ENCODE data around the gene ABRAXAS1.

DNA sequence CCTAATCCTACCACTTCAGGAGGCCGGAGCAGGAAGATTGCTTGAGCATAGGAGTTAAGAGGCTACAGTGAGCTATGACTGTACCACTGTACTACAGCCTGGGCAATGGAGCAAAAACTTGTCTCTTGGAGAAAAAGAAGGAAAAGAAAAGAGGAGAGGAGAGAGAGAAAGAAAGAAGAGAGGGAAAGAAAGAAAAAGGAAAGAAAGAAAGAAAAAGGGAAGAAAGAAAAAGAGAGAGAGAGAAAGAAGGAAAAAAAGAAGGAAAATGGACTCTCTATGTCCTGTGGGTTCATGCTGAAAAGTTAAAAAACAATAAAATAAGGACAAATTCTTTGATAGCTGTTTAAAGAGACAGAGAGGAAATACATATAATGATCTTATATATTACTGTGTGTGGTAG is 13.3 kb upstream of the ABRAXAS1 start:
- TF ChIP-seq TEAD4 (IDR thresholded peaks at IDR 0.05; ENCODE audit: borderline replicate concordance, insufficient read depth), result no peak
- TF ChIP-seq, protein P1, sequence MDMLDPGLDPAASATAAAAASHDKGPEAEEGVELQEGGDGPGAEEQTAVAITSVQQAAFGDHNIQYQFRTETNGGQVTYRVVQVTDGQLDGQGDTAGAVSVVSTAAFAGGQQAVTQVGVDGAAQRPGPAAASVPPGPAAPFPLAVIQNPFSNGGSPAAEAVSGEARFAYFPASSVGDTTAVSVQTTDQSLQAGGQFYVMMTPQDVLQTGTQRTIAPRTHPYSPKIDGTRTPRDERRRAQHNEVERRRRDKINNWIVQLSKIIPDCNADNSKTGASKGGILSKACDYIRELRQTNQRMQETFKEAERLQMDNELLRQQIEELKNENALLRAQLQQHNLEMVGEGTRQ (IDR thresholded peaks at IDR 0.05; ENCODE audit: borderline replicate concordance, low read depth, low read length), result no peak

Measured in SK-N-SH (cell line).